SH-SY5Y (cell line): Measurements from ENCODE around the gene ASZ1.

Experiments used
- GATA2 ChIP-seq: IDR thresholded peaks from 2 replicates; pipeline ENCODE4 v1.6.1; 2011; ENCODE audit warnings: mild to moderate bottlenecking, low read depth, low read length
- GATA3 ChIP-seq: IDR thresholded peaks from 2 replicates; pipeline ENCODE4 v1.6.1; 2011; ENCODE audit warnings: low read depth, mild to moderate bottlenecking, low read length, moderate library complexity

- no peak for TF ChIP-seq GATA2
- no peak for TF ChIP-seq GATA3
These were observed 43.5 kb upstream of the ASZ1 start for GRCh38 chr7:117470777-117471176.
